IPS-18c (cell line): ENCODE data around the gene FHIT.
"Not testable (repeated sequence)": the region's sequence is repeated elsewhere in the genome, so short reads cannot be mapped to it uniquely, and the experiment has no call there.

ENCODE experiments used
- H3K4me3 ChIP-seq: 2 replicates; pipeline ENCODE4 v1.7.0; 2013; ENCODE audit warnings: low read depth, mild to moderate bottlenecking, low read length, moderate library complexity; ENCODE audit not compliant: insufficient read depth
- H3K9me3 ChIP-seq: one replicate; pipeline ENCODE4 v1.6.1; 2013; ENCODE audit warnings: mild to moderate bottlenecking, low read length, moderate library complexity; ENCODE audit not compliant: control insufficient read depth, insufficient read depth

FHIT gene

GRCh38 chr3:61190205-61190604 is 61.0 kb downstream of the FHIT start:
- H3K9me3 ChIP-seq, H3K4me3 ChIP-seq: not testable (repeated sequence)

- Histone ChIP-seq H3K4me3 (no peak overlapping the region), H3K9me3 (no peaks in the 10 kb centered on the region)
Measured at GRCh38 chr3:61186030-61186429, 65.2 kb downstream of the FHIT start.

- Histone ChIP-seq H3K9me3 (no peaks in the 10 kb centered on the region), H3K4me3 (no peak overlapping the region)
Measured at GRCh38 chr3:61184956-61185355, 66.3 kb downstream of the FHIT start.

- no peaks in the 10 kb centered on the region for H3K9me3 ChIP-seq
- H3K4me3 ChIP-seq, result no peak overlapping the region
Measured at GRCh38 chr3:61182662-61183061, 68.6 kb downstream of the FHIT start.

- H3K4me3 ChIP-seq, result no peak overlapping the region
- no peaks in the 10 kb centered on the region for H3K9me3 ChIP-seq
Measured at GRCh38 chr3:61181874-61182273, 69.4 kb downstream of the FHIT start.

GRCh38 chr3:61180206-61180605 is 71.0 kb downstream of the FHIT start:
- H3K4me3 ChIP-seq, result no peak overlapping the region
- no peaks in the 10 kb centered on the region for H3K9me3 ChIP-seq

GRCh38 chr3:61178167-61178566 is 73.1 kb downstream of the FHIT start:
- Histone ChIP-seq H3K4me3 (no peak overlapping the region), H3K9me3 (no peaks in the 10 kb centered on the region)

GRCh38 chr3:61177450-61177849 is 73.8 kb downstream of the FHIT start:
- no peaks in the 10 kb centered on the region for H3K9me3 ChIP-seq
- H3K4me3 ChIP-seq, result no peak overlapping the region

- Histone ChIP-seq H3K9me3 (no peaks in the 10 kb centered on the region), H3K4me3 (no peak overlapping the region)
Measured at GRCh38 chr3:61173676-61174075, 77.6 kb downstream of the FHIT start.

GRCh38 chr3:61172684-61173083 is 78.6 kb downstream of the FHIT start:
- no peak overlapping the region for H3K4me3 ChIP-seq
- H3K9me3 ChIP-seq, result no peaks in the 10 kb centered on the region

- Histone ChIP-seq H3K9me3 (no peaks in the 10 kb centered on the region), H3K4me3 (no peak overlapping the region)
Measured at GRCh38 chr3:61172203-61172602, 79.0 kb downstream of the FHIT start.

GRCh38 chr3:61169621-61170251 is 81.5 kb downstream of the FHIT start:
- no peaks in the 10 kb centered on the region for H3K9me3 ChIP-seq

GRCh38 chr3:61168286-61168685 is 83.0 kb downstream of the FHIT start:
- Histone ChIP-seq H3K4me3 (no peak overlapping the region), H3K9me3 (no peaks in the 10 kb centered on the region)

More at GRCh38 chr3:61169621-61170251, 81.5 kb downstream of the FHIT start:
- no peak overlapping the region for H3K4me3 ChIP-seq

- H3K4me3 ChIP-seq, result no peak overlapping the region
- no peaks in the 10 kb centered on the region for H3K9me3 ChIP-seq
Measured at GRCh38 chr3:61162965-61163364, 88.3 kb downstream of the FHIT start.

- H3K4me3 ChIP-seq, result no peak overlapping the region
- H3K9me3 ChIP-seq, result no peaks in the 10 kb centered on the region
Measured at GRCh38 chr3:61158667-61159066, 92.6 kb downstream of the FHIT start.

GRCh38 chr3:61158216-61158615 is 93.0 kb downstream of the FHIT start:
- H3K4me3 ChIP-seq, result no peak overlapping the region
- H3K9me3 ChIP-seq, result no peaks in the 10 kb centered on the region

GRCh38 chr3:61157414-61157813 is 93.8 kb downstream of the FHIT start:
- H3K4me3 ChIP-seq, result no peak overlapping the region
- H3K9me3 ChIP-seq, result no peaks in the 10 kb centered on the region

GRCh38 chr3:61155701-61156292 is 95.5 kb downstream of the FHIT start:
- Histone ChIP-seq H3K4me3 (no peak overlapping the region), H3K9me3 (no peaks in the 10 kb centered on the region)
